WERI-Rb-1 (cell line): ENCODE measurements around the gene PIP4K2A.

Experiments
- DNase-seq: peaks from one replicate; pipeline ENCODE4 v3.0.0-alpha.2; 2020
- H3K27ac ChIP-seq: fragments of 250-450 bp; sonication (Bioruptor Pico); 2 replicates; pipeline ENCODE4 v1.5.1; 2020; ENCODE audit warnings: mild to moderate bottlenecking, moderate library complexity
- H3K27me3 ChIP-seq: fragments of 250-450 bp; sonication (Bioruptor Pico); 2 replicates; pipeline ENCODE4 v1.5.1; 2021; ENCODE audit warnings: mild to moderate bottlenecking, low read depth, moderate library complexity; ENCODE audit not compliant: insufficient read depth, severe bottlenecking
- H3K36me3 ChIP-seq: fragments of 250-450 bp; sonication (Bioruptor Pico); 2 replicates; pipeline ENCODE4 v1.5.1; 2020; ENCODE audit warnings: mild to moderate bottlenecking, moderate library complexity
- H3K4me3 ChIP-seq: 2 replicates; pipeline ENCODE4 v1.5.1; 2011; ENCODE audit warnings: low read depth, mild to moderate bottlenecking, control low read depth, low read length
- H3K9me3 ChIP-seq: fragments of 250-450 bp; sonication (Bioruptor Pico); 2 replicates; pipeline ENCODE4 v1.5.1; 2021; ENCODE audit warnings: mild to moderate bottlenecking, moderate library complexity; ENCODE audit not compliant: severe bottlenecking
- CTCF ChIP-seq: IDR thresholded peaks from 2 replicates; pipeline ENCODE4 v1.5.1; 2011; ENCODE audit warnings: low read depth, mild to moderate bottlenecking, control low read depth, inconsistent platforms, low read length

Gene PIP4K2A

GRCh38 chr10:22652988-22653481 is 61.3 kb downstream of the PIP4K2A start:
- Histone ChIP-seq H3K27ac (no peak overlapping the region), H3K4me3 (no peak overlapping the region), H3K9me3 (no peaks in the 10 kb centered on the region), H3K27me3 (no peaks in the 10 kb centered on the region), H3K36me3 (no peaks in the 10 kb centered on the region)
- no peak for DNase-seq
- TF ChIP-seq CTCF: no peak

- H3K9me3 ChIP-seq: no peaks in the 10 kb centered on the region
- DNase-seq: no peak
- H3K36me3 ChIP-seq: no peaks in the 10 kb centered on the region
- no peak for TF ChIP-seq CTCF
- no peak overlapping the region for H3K4me3 ChIP-seq
- H3K27me3 ChIP-seq: no peaks in the 10 kb centered on the region
- no peak overlapping the region for H3K27ac ChIP-seq
Measured at GRCh38 chr10:22651276-22651980, 63.0 kb downstream of the PIP4K2A start.

GRCh38 chr10:22649994-22650393 is 64.4 kb downstream of the PIP4K2A start:
- no peak for TF ChIP-seq CTCF
- Histone ChIP-seq H3K4me3 (no peak overlapping the region), H3K9me3 (no peaks in the 10 kb centered on the region), H3K27ac (no peak overlapping the region), H3K27me3 (no peaks in the 10 kb centered on the region), H3K36me3 (no peaks in the 10 kb centered on the region)
- no peak for DNase-seq

- DNase-seq: no peak
- no peaks in the 10 kb centered on the region for H3K27me3 ChIP-seq
- no peak overlapping the region for H3K4me3 ChIP-seq
- no peak for TF ChIP-seq CTCF
- H3K36me3 ChIP-seq: no peaks in the 10 kb centered on the region
- H3K9me3 ChIP-seq: no peaks in the 10 kb centered on the region
- H3K27ac ChIP-seq: no peak overlapping the region
Measured at GRCh38 chr10:22649390-22649841, 65.0 kb downstream of the PIP4K2A start.

- Histone ChIP-seq H3K4me3 (no peak overlapping the region), H3K36me3 (no peaks in the 10 kb centered on the region), H3K9me3 (no peaks in the 10 kb centered on the region), H3K27ac (no peak overlapping the region), H3K27me3 (no peaks in the 10 kb centered on the region)
- DNase-seq: no peak
- no peak for TF ChIP-seq CTCF
Measured at GRCh38 chr10:22648547-22648961, 65.8 kb downstream of the PIP4K2A start.

- Histone ChIP-seq H3K4me3 (no peak overlapping the region), H3K27ac (no peak overlapping the region), H3K27me3 (no peaks in the 10 kb centered on the region), H3K36me3 (no peaks in the 10 kb centered on the region), H3K9me3 (no peaks in the 10 kb centered on the region)
- DNase-seq: no peak
- TF ChIP-seq CTCF: no peak
Measured at GRCh38 chr10:22647244-22647643, 67.1 kb downstream of the PIP4K2A start.
